ENCODE data around the gene STK31.
A peak's percentile ranks its signal among the peaks of the same experiment; 100 is the strongest.
"Not testable (repeated sequence)": the region's sequence is repeated elsewhere in the genome, so short reads cannot be mapped to it uniquely, and the experiment has no call there.

Gene STK31

GRCh38 chr7:23710000-23710399 lies at the start of gene STK31:
TSS of gene STK31 (plus strand) at chr7:23710219. CDS start at chr7:23710286, 67 bp downstream.
- H3K27ac Mint-ChIP-seq = no peak within 1 kb of the TSS
- peaks cover 6 to 7% of the 10 kb centered on the region in 2 donors for H3K9me3 Mint-ChIP-seq
- H3K36me3 Mint-ChIP-seq = peaks cover 15 to 16% of the 10 kb centered on the region in 2 donors
- H3K4me3 Mint-ChIP-seq = no peak within 1 kb of the TSS
- H3K27me3 Mint-ChIP-seq = no peaks in the 10 kb centered on the region
- ATAC-seq (replicated peaks) = no peak
- peaks cover 0 to 6% of the 10 kb centered on the region in 2 donors for H3K4me1 Mint-ChIP-seq
- DNase-seq = no peak

- no peak overlapping the region for H3K4me3 Mint-ChIP-seq
- peaks cover 15 to 16% of the 10 kb centered on the region in 2 donors for H3K9me3 Mint-ChIP-seq
- no peaks in the 10 kb centered on the region for H3K27me3 Mint-ChIP-seq
- H3K36me3 Mint-ChIP-seq = peaks cover 11 to 13% of the 10 kb centered on the region in 2 donors
- DNase-seq (no peak), ATAC-seq (replicated peaks) (no peak)
- no peaks in the 10 kb centered on the region for H3K4me1 Mint-ChIP-seq
- H3K27ac Mint-ChIP-seq = no peak overlapping the region
Measured at GRCh38 chr7:23661385-23661784, 48.6 kb upstream of the STK31 start.

GRCh38 chr7:23662124-23662983 lies 47.7 kb upstream of the STK31 start:
- peaks cover 6 to 12% of the 10 kb centered on the region in 2 donors for H3K9me3 Mint-ChIP-seq
- H3K27me3 Mint-ChIP-seq = peaks cover 0 to 6% of the 10 kb centered on the region in 2 donors
- ATAC-seq (replicated peaks) = no peak
- no peak overlapping the region for H3K27ac Mint-ChIP-seq
- peaks cover 8 to 13% of the 10 kb centered on the region in 2 donors for H3K36me3 Mint-ChIP-seq
- H3K4me3 Mint-ChIP-seq = no peak overlapping the region
- DNase-seq = no peak
- no peaks in the 10 kb centered on the region for H3K4me1 Mint-ChIP-seq

GRCh38 chr7:23662984-23663313 lies 47.1 kb upstream of the STK31 start:
- Mint-ChIP-seq H3K4me1 (no peaks in the 10 kb centered on the region), H3K27me3 (peaks cover 0 to 6% of the 10 kb centered on the region in 2 donors), H3K27ac (no peak overlapping the region), H3K9me3 (peaks cover 6 to 12% of the 10 kb centered on the region in 2 donors), H3K4me3 (no peak overlapping the region), H3K36me3 (peaks cover 5 to 13% of the 10 kb centered on the region in 2 donors)
- DNase-seq = no peak
- no peak for ATAC-seq (replicated peaks)

- ATAC-seq (replicated peaks) (no peak), DNase-seq (no peak)
- Mint-ChIP-seq H3K4me1 (no peaks in the 10 kb centered on the region), H3K9me3 (peaks cover 2 to 5% of the 10 kb centered on the region in 2 donors), H3K36me3 (peaks cover 2 to 8% of the 10 kb centered on the region in 2 donors), H3K27ac (no peak overlapping the region), H3K27me3 (peaks cover 0 to 6% of the 10 kb centered on the region in 2 donors), H3K4me3 (no peak overlapping the region)
Measured at GRCh38 chr7:23664122-23664521, 45.9 kb upstream of the STK31 start.

- peaks cover 0 to 6% of the 10 kb centered on the region in 2 donors for H3K27me3 Mint-ChIP-seq
- H3K9me3 Mint-ChIP-seq = peaks cover 0 to 2% of the 10 kb centered on the region in 2 donors
- DNase-seq = no peak
- no peaks in the 10 kb centered on the region for H3K4me1 Mint-ChIP-seq
- ATAC-seq (replicated peaks) = no peak
- H3K36me3 Mint-ChIP-seq = no peaks in the 10 kb centered on the region
- no peak overlapping the region for H3K4me3 Mint-ChIP-seq
- H3K27ac Mint-ChIP-seq = no peak overlapping the region
Measured at GRCh38 chr7:23672033-23672432, 38.0 kb upstream of the STK31 start.

GRCh38 chr7:23679898-23680413 lies 30.1 kb upstream of the STK31 start, which contains the start of gene FAM221A:
TSS of gene FAM221A (plus strand) at chr7:23680199. CDS start at chr7:23680219, 20 bp downstream.
- DNase-seq (peak; percentile 74), ATAC-seq (replicated peaks) (peak; percentile 96 to 97)
- H3K9me3 Mint-ChIP-seq = peaks cover 0 to 4% of the 10 kb centered on the region in 2 donors
- peaks cover 2 to 19% of the 10 kb centered on the region in 2 donors for H3K4me1 Mint-ChIP-seq
- no peaks in the 10 kb centered on the region for H3K27me3 Mint-ChIP-seq
- peaks cover 2 to 5% of the 10 kb centered on the region in 2 donors for H3K36me3 Mint-ChIP-seq
- H3K4me3 Mint-ChIP-seq = peak within 1 kb of the TSS; percentile 90 to 92
- peak within 1 kb of the TSS; percentile 31 for H3K27ac Mint-ChIP-seq

GRCh38 chr7:23680414-23681405 lies 29.3 kb upstream of the STK31 start:
- peaks cover 2 to 5% of the 10 kb centered on the region in 2 donors for H3K36me3 Mint-ChIP-seq
- ATAC-seq (replicated peaks) (peak; percentile 53 to 59), DNase-seq (peak; percentile 31)
- H3K4me1 Mint-ChIP-seq = peaks cover 3 to 24% of the 10 kb centered on the region in 2 donors
- H3K27ac Mint-ChIP-seq = peak overlapping the region; percentile 10
- no peaks in the 10 kb centered on the region for H3K27me3 Mint-ChIP-seq
- H3K4me3 Mint-ChIP-seq = peak overlapping the region; percentile 90 to 92
- H3K9me3 Mint-ChIP-seq = peaks cover 0 to 2% of the 10 kb centered on the region in 2 donors

GRCh38 chr7:23684041-23684440 lies 26.0 kb upstream of the STK31 start:
- H3K4me1 Mint-ChIP-seq = peaks cover 3 to 25% of the 10 kb centered on the region in 2 donors
- not testable (repeated sequence) for H3K4me3 Mint-ChIP-seq; ATAC-seq (replicated peaks); H3K27me3 Mint-ChIP-seq; H3K36me3 Mint-ChIP-seq; H3K27ac Mint-ChIP-seq; DNase-seq; H3K9me3 Mint-ChIP-seq

GRCh38 chr7:23685731-23686130 lies 24.3 kb upstream of the STK31 start:
- DNase-seq = no peak
- no peak overlapping the region for H3K4me3 Mint-ChIP-seq
- no peaks in the 10 kb centered on the region for H3K9me3 Mint-ChIP-seq
- H3K4me1 Mint-ChIP-seq = peaks cover 2 to 17% of the 10 kb centered on the region in 2 donors
- no peaks in the 10 kb centered on the region for H3K27me3 Mint-ChIP-seq
- H3K27ac Mint-ChIP-seq = no peak overlapping the region
- peaks cover 6 to 19% of the 10 kb centered on the region in 2 donors for H3K36me3 Mint-ChIP-seq
- ATAC-seq (replicated peaks) = no peak

- no peak overlapping the region for H3K4me3 Mint-ChIP-seq
- H3K27ac Mint-ChIP-seq = peak overlapping the region; percentile 5
- DNase-seq = no peak
- no peaks in the 10 kb centered on the region for H3K9me3 Mint-ChIP-seq
- H3K36me3 Mint-ChIP-seq = peaks cover 11 to 25% of the 10 kb centered on the region in 2 donors
- H3K4me1 Mint-ChIP-seq = peaks cover 1 to 6% of the 10 kb centered on the region in 2 donors
- no peaks in the 10 kb centered on the region for H3K27me3 Mint-ChIP-seq
- no peak for ATAC-seq (replicated peaks)
Measured at GRCh38 chr7:23687011-23687410, 23.0 kb upstream of the STK31 start.

- H3K4me1 Mint-ChIP-seq = peaks cover 1 to 6% of the 10 kb centered on the region in 2 donors
- no peak overlapping the region for H3K27ac Mint-ChIP-seq
- H3K27me3 Mint-ChIP-seq = no peaks in the 10 kb centered on the region
- H3K9me3 Mint-ChIP-seq = peaks cover 0 to 2% of the 10 kb centered on the region in 2 donors
- H3K36me3 Mint-ChIP-seq = peaks cover 19 to 37% of the 10 kb centered on the region in 2 donors
- no peak overlapping the region for H3K4me3 Mint-ChIP-seq
- DNase-seq (no peak), ATAC-seq (replicated peaks) (no peak)
Measured at GRCh38 chr7:23689165-23689564, 20.9 kb upstream of the STK31 start.

GRCh38 chr7:23691320-23691719 lies 18.7 kb upstream of the STK31 start:
- no peak overlapping the region for H3K27ac Mint-ChIP-seq
- no peak for DNase-seq

GRCh38 chr7:23693224-23693623 lies 16.8 kb upstream of the STK31 start:
- peaks cover 27 to 45% of the 10 kb centered on the region in 2 donors for H3K36me3 Mint-ChIP-seq
- H3K9me3 Mint-ChIP-seq = peaks cover 0 to 2% of the 10 kb centered on the region in 2 donors
- H3K4me1 Mint-ChIP-seq = peaks cover 6 to 8% of the 10 kb centered on the region in 2 donors
- H3K4me3 Mint-ChIP-seq = no peak overlapping the region
- DNase-seq = no peak
- H3K27ac Mint-ChIP-seq = no peak overlapping the region
- no peak for ATAC-seq (replicated peaks)
- no peaks in the 10 kb centered on the region for H3K27me3 Mint-ChIP-seq

More at GRCh38 chr7:23691320-23691719, 18.7 kb upstream of the STK31 start:
- H3K36me3 Mint-ChIP-seq = peaks cover 25 to 43% of the 10 kb centered on the region in 2 donors
- no peak for ATAC-seq (replicated peaks)
- H3K4me3 Mint-ChIP-seq = no peak overlapping the region
- no peaks in the 10 kb centered on the region for H3K4me1 Mint-ChIP-seq
- H3K9me3 Mint-ChIP-seq = peaks cover 0 to 2% of the 10 kb centered on the region in 2 donors
- H3K27me3 Mint-ChIP-seq = no peaks in the 10 kb centered on the region

Data from stimulated activated naive B cell treated with anti-CD40 and anti-IgM and Interleukin-4, amounts not matched to agents 10 μg/mL and 1 μg/mL and 100 μg/mL, for 72 hours (primary cell).